Activated naive CD4-positive, alpha-beta T cell treated with Interleukin-2 at 50 U/mL for 16 hours (primary cell): ENCODE measurements around the gene NDUFAF5.

Experiments used
- DNase-seq: peaks from one replicate; pipeline ENCODE4 v3.0.0-alpha.2; 2020

NDUFAF5 gene

DNA sequence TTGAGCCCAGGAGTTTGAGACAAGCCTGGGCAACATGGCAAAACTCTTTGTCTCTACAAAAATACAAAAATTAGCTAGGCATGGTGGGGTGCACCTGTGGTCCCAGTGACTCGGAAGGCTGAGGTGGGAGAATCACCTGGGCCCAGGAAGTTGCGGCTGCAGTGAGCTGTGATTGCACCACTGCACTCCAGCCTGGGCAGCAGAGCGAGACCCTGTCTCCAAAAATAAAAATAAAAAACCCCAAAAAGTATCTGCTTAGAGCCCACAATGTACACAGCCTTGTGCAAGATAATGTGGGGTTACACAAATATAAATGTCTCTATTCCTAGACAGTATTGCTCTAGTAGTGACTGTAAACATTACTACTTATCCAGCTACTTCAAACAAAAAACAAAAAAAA is 6.0 kb upstream of the NDUFAF5 start:
- DNase-seq = no peak

DNA sequence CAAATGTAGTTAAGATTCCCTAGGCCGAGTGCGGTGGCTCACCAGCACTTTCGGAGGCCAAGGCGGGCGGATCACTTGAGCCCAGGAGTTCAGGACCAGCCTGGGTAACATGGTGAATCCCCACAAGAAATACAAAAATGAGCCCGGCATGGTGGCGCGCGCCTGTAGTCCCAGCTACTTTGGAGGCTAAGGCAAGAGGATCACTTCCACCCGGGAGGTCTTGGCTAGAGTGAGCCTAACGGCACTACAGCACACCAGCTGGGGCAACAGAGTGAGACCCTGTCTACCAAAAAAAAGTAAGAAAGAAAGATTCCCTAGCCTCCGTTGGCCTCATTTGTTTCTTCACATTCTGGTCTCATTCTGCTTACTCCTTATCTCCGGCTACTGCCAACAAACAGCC is 1.3 kb upstream of the NDUFAF5 start:
- DNase-seq = no peak

DNA sequence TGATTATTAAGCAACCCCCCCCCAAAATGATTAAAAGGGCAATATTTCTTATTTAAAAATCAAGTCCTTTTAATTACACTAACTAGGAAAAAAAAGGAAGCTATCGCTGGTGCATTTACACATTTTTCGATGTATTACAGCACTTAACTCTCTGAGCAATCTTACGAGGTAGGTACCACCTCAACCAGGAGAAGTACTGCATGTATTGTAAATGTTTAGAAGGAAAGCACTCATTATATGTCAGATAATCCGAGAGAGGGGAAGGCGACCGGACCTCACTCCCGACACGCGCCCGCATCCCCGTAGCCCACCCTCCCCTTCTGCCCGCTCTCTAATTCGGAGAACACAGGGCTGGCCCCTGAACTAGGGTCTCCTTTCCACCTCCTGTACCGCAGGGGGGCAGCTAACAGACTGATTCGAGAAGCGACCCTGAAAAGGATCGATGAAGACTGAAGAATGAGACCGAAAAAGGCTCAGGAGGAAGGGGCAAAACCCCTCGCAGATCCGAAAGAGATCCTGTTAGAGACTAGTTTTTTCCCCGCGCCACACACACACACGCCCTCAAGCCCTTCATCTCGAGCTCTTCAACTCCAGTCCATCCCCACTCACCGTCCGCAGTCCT is 446 bp upstream of the NDUFAF5 start:
- no peak for DNase-seq

DNA sequence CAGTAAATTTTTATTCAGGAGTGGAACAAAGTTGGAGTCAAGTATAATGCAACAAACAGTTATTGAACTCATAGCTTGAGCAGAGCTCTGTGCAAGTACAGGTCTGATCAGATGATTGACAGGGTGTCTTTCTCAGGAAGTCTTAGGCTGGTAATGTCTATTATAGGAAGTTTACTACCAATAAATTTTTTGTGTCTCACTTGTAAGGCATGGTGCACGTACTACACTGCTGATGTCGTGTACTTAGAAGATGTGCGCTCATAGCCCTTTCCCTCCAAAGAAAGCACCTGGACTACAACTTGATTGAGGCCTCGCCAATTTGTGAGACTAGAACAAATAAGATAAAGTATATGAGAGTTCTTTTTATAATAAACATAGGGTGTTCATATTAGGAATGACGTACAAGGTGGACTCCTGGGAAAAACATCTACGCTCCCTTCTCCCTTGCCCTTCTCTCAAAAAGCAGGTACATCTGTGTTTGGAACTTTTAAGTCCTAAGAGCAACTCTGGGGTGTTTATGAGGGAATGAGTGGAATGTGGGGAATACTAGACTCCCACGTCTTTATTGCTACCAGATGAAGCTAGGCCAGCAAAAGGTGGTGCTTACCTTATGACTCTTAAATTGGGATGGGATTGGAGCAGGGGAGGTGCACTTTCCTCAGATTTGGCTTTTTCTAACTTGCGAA is 1.5 kb downstream of the NDUFAF5 start:
- no peak for DNase-seq

DNA sequence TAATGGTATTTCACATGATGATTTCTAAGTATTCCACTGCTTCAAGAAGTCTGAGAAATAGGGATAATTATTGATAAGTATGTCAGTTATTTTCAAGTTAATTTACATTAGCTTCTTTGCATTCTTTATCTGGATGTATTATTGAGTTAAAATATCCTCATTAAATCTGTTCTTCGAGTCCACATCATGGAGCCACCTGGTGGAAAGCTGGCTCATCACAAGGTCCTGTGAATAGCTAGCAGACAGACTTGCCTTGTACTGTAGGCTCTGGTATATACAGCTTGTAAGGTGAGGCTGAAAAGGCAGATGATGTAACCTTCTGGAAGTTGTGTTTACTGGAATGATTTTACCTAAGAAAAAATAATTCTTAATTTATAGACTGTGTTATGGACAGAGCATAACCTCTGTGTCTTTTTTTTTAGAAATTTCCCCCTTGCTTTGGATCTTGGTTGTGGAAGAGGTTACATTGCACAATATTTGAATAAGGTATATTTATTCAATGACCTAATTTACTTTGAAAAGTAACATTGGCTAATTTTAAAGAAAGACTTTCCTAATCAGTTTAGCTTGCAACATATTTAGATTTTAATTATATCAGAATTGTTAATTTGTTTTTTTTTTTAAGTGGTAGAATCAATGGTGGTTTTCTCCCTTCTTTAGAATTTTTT is 3.5 kb downstream of the NDUFAF5 start:
- peak; percentile 31 for DNase-seq

DNA sequence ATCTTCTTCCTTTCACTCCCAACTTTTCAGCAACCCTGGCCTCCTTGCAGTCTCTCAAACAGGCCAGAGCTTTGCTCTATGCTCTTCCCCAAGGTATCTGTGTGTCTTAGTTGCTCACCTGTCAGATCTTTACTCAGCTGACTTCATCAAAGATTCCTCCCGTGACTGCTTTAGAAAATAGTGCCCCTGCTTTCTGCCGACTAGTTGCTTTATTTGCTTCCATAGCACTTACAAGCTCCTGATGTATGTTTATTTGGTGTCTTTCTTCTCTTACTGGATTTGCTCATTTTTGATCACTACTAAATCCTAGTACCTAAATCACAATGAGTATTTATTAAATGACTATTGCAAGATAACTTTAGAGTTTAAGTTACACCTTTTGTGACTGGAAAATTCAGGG is 5.9 kb downstream of the NDUFAF5 start:
- no peak for DNase-seq

DNA sequence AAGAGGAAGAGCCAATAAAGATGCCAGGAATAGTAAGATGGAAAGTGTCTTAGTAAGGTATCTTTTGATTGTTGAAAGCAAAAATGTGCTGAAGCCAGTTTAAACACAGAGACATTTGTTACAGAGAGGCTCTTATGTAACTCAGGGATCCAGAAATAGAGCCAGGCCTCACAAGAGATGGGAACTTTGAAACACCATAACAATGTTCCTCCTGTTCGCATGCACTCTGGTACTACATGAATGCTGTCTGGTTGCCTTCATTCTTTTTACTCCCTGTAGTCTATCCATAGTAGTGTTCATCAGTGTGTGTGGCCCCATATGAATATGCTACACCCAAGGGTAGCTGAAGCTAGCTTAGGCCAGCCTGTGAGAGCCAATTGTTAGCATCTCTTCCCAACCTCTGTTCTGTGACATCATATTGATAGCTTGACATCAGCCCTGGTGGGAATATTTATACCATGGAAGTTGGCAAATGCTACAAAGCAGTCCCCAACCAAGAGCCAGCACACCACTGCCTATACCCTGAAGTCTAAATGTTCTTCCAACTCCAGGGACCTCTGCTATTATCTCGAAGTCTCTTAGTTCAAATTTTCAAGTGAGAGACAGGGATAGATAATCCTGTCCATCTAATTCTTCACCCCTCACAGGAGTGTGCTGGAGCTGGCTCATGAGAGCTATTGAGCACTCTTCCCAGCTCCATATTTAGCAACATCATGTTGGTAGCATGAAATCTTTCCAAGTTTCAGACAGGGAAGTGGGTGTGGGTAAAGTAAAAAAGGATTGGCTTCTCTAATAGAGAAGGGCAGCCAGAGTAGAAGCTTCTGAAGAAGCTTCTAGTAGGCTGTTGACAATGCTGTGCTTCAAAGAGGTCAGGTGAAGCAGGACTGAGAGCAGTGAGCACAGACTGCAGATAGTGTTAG is 7.0 kb downstream of the NDUFAF5 start:
- no peak for DNase-seq

DNA sequence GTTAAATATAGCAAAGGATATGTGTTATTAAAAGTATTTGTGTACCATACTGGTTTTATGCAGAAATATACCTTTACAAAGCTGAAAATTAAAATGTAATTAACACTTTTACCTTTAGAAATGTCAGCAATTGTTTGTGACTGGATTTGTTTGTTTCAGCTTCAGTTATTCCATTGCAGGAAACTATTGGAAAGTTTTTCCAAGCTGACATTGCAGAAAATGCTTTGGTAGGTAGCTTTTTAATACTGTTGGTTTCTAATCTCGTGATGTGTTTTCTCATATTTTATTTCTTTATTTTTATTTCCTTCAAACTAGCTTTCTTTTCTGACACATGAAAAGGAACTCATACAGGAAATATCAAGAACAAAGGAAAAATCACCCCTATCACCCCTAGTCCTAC is 8.2 kb downstream of the NDUFAF5 start:
- no peak for DNase-seq

DNA sequence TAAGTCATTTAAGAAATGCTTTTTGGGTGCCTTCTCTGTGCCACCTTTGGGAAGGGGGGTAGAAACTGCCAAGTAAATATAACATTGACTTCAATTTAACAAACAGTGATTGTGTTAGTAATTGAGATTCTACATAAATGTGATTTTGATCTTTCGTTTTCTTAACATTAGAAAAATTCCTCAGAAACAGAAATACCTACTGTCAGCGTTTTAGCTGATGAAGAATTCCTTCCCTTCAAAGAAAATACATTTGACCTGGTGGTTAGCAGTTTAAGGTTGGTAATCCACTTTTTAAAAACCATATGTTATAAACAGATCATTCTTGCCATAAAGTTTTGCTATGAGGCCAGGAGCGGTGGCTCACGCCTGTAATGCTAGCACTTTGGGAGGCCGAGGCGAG is 9.8 kb downstream of the NDUFAF5 start:
- DNase-seq = no peak

DNA sequence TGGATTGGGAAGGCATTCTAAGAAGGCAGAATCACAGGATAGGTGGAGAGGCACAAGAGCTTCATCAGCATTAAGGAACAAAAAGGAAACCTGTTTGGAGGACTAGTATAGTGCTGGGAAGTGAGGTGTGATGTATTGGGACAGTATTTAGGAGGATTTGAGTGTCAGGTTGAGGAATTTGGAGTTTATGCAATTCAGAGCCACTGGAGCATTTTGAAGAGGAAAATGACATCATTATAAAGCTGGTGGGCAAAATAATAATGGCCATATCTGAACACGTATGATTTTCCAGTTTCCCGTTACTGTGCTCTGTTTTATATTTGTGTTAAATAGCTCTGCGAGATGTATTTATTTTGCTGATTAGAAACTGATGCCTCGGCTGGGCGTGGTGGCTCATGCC is 14.2 kb downstream of the NDUFAF5 start:
- DNase-seq = no peak

DNA sequence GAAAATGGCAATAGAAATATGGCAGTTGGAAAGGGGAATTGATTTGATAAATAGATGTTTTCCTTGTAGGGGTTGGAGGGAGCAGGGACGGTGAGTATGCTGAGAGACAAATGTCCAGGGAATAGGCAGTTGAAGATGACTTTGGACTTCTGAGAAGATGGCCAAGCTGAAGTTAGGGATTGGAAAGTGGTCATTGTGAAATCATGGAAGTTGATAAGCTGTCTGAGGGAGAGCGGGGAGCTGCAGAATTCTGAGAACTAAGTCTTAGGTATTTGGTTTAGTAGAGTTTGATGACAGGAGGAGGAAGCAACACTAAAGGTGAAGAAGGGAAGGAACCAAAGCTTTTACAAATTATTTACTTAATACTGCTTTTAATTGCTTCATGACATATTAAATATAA is 15.1 kb downstream of the NDUFAF5 start:
- DNase-seq = no peak

DNA sequence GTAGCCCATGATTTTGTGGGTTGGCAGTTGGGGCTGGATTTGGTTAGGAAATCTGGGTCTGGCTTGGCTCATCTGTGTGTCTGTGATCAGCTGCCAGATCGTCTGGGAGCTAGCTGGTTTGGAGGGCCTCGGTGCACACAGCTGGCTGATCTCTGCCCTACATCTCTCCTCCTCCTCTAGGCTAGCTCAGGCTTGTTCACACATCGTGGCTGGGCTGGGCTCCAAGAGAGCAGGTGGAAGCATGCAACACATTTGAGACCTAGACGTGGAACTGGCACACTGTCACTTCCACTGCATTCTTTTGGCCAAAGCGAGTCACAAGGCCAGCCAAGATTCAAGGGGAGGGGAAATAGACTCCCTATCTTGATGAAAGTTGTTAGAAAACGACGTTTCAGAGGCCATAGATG is 15.9 kb downstream of the NDUFAF5 start:
- no peak for DNase-seq

DNA sequence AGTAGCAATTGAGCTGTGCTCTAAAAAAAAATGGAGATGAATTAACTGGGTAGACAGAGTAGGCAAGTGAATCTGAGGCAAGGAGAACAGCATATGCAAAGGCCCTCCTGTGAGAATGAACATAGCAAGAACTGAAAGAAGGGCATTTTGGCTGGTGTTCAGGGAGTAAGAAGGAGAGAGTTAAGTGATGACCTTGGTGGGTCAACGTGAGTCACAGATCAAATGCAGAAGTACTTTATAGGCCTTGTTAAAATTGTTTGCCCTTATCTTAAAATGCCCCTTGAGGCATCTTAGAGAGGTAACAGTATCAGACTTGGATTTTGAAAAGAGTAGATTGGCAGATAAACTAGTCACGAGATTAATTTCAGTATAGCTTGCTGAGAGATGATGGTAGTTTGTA is 24.5 kb downstream of the NDUFAF5 start:
- no peak for DNase-seq

DNA sequence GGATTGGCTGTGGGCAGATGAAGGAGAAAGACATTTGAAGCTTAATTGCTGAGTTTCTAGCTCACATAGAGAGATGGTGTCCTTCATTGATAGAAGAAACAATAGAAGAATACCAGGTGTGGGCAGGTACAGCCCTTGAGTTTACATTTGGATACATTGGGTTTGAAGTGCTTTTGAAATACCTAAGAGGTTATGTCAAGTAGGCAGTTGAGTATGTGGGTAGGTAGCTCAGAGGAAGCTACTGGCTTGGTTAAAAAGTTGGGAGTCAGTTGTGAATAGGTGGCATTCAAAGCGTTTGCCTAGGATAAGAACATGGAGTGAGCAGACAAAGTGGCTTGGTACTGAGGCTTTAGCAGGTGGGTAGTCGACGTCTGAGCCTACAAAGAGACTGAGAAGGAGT is 25.0 kb downstream of the NDUFAF5 start:
- DNase-seq = no peak

DNA sequence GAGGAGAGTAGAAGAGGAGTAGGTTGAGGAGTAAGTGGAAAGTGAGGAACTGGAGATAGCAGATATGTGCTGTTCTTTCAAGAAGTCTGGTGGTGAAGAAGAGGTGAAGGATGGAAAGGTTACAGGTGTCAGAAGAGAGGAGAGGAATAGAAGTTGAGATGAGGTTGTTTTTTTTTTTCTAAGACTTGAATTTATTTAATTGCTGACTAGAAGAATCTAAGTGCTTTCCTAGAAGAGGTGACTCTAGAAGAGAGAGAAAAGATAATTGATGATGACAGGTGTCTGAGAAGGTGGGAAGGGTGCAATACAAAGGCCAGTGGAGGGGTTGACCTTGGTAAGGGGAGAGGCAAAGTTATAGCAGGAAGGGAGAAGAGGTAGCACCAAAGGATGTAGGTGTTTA is 25.6 kb downstream of the NDUFAF5 start:
- DNase-seq = no peak

DNA sequence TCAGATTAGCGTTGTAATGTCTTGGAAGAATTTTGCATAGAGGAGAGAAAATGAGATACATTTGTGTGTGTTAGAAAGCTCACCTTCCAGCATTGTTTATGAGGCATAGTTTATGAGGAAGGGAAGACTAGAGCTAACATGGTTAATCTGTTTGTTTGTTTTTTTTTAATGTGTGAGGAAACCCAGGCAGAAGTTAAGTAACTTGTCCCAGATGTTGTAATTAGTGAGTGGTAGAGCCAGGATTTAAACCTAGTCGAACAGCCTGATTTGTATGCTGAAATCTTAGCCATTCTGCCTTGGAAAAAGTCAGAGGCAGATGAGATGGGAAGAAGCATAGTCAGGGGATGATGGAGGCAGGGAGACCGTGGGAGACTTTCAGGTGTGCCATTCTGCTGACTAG is 29.1 kb downstream of the NDUFAF5 start:
- DNase-seq = no peak

DNA sequence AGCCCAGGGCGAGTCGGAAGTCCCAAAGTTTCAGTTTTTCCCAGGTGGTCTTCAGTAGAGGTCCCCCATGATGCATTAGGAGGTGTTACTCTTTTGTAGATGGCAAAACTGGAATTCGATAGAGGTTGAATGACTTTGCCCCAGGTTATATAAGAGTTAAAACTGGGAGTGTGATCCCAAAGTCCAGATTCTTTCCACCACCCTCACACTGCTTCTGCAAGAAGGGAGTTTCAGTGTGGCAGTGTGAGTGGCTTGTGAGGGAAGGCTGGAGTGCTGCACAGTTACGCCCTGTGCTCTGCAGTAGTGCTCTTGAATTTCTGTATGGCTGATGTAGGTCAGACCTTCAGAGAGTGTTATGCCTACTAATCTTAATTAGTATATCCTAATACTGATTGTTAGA is 29.8 kb downstream of the NDUFAF5 start:
- no peak for DNase-seq

DNA sequence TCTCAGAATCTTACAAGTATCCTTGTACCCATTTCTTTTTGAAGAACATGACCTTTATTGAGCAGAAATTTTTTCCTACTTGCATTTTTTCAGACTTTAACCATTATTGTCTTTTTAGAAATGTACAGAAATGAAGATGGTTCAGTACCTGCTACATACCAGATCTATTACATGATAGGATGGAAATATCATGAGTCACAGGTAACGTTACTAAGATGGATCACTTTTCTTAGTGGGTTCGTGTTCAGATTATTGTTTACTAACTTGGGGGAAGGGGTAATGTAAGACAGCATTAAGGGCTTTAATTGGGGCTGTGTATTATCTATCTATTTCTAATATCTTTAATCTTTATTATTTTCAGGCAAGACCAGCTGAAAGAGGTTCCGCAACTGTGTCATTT is 31.9 kb downstream of the NDUFAF5 start:
- DNase-seq = no peak

DNA sequence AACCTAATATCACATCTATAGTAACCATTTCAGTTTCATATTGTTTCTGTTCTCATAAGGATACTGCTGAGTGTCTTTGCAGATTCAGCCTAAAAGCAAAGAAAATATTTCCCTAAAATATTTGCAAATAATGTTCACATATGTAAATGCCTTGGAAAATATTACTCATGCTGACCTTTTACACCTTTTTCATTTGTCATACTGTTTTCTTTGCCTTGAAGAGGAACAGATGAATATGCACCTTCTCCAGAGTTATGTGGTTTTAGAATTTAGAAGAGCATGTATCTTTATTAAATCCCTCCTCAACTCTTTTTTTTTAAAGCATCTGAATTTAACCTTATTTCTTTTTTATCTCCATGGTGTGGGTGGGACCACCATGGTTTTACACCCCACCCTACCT is 32.5 kb downstream of the NDUFAF5 start:
- DNase-seq = no peak

DNA sequence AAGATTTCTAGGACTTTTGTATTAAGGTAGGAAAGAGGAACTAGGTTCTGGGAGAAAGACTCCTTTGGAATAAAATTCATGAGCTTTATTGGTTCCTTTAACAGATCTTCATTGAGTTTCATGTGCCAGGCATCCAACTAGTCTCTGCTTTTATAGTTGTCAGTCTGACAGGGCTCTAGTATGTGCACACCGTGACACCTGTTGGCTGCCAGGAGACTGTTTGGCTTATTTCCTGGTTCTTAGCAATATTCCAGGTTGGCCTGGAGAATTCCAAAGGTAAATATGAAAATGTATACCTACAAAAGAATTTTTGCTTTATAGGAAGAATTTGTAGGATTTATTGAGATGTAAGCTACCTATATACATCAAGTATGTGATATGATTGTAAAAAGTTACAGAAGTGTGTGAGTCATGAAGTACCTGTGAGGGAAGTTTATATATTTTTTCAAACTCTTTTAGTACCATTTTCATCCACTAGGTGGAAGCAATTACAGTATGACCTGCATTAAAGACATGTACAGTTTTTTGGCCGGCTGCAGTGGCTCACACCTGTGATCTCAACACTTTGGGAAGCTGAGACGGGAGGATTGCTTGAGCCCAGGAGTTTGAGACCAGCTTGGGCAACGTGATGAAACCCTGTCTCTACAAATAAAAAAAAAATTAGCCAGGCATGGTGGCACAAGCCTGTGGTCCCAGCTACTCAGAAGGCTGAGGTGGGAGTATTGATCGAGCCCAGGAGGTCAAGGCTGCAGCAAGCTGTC is 35.2 kb downstream of the NDUFAF5 start:
- no peak for DNase-seq

DNA sequence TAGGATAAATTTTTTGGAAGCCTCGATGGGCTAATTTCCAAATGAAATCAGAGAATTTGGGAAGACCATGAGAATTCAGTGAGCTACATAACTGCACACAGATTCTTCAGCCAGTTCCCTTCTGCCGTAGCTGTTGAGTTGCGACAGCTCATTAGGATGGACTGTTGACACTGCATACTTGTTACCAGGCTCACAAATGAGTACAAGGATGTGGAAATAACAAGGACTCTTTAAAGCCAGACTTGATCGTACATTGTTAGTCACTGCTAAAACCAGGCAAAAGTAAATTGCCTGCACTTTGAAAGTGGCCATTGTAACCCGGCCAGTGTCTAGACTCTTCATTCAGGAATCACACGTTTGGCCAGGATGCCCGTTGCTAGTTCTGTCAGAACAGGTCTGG is 37.0 kb downstream of the NDUFAF5 start:
- no peak for DNase-seq

DNA sequence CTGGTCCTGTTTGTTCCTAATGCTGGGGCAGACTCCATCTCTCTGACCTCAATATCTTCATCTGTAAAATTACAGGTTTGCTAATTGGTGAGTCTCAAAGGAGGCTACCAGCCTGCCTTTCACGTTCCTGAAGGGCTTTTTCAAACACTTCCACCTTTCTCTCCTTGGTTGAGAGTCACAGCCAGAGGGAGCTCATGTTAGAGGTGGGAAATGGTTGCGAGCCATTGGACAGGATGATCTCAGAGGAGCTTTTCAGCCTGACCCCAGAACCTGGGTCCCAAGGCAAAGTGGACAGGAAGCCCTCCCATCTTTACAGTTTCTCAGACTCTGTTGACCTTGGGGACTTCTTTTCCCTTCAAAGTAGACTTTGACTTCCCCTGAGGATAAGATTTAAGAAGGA is 37.6 kb downstream of the NDUFAF5 start:
- no peak for DNase-seq

DNA sequence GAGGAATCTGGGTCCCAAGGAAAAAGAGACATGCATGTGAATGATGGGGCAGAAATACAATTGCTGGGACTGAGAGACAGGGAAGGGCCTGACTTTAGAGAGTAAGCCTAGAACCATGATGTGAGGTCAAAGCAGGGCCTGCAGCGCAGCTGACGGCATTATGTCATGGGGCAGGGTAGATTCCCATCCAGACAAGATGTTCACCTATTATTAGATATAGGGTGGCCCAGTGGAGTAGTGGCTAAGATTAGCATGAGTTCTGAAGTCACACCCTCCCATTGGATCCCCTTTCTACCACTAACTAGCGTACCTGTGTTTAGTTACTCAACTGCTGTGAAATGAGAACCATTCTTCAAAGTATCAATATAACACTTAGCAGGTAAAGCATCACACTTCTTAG is 39.6 kb downstream of the NDUFAF5 start:
- DNase-seq = no peak
